Karpas-422 (cell line): ENCODE results near the gene IFNGR1. TPM values are rescaled to one million over a fixed set of nuclear protein-coding genes. Genes with fewer than 3 reads are reported as not detected.

ENCODE experiments used
- DNase-seq: peaks from one replicate; pipeline ENCODE4 v3.0.0-alpha.2; 2015
- H2AFZ ChIP-seq: fragments of 200-600 bp; sonication (generic); 2 replicates; pipeline ENCODE4 v1.6.1; 2014; ENCODE audit warnings: antibody characterized with exemption, low read length, mixed read lengths
- H3K27ac ChIP-seq: fragments of 200-600 bp; sonication (generic); 2 replicates; pipeline ENCODE4 v1.5.1; 2014; ENCODE audit warnings: mild to moderate bottlenecking, low read length, moderate library complexity
- H3K27me3 ChIP-seq: fragments of 200-600 bp; sonication (generic); 2 replicates; pipeline ENCODE4 v1.6.1; 2014; ENCODE audit warnings: low read length, mixed read lengths
- H3K36me3 ChIP-seq: fragments of 200-600 bp; sonication (generic); 2 replicates; pipeline ENCODE4 v1.6.1; 2014; ENCODE audit warnings: low read length, mixed read lengths; ENCODE audit not compliant: insufficient read depth
- H3K4me1 ChIP-seq: fragments of 200-600 bp; sonication (generic); 2 replicates; pipeline ENCODE4 v1.6.1; 2014; ENCODE audit warnings: mild to moderate bottlenecking, low read length, mixed read lengths
- H3K4me2 ChIP-seq: fragments of 200-600 bp; sonication (generic); 2 replicates; pipeline ENCODE4 v1.6.1; 2014; ENCODE audit warnings: low read length, low read depth, mild to moderate bottlenecking; ENCODE audit not compliant: poor library complexity, severe bottlenecking
- H3K4me3 ChIP-seq: fragments of 200-600 bp; sonication (generic); 2 replicates; pipeline ENCODE4 v1.5.1; 2014; ENCODE audit warnings: mild to moderate bottlenecking, antibody characterized with exemption, low read length, mixed read lengths
- H3K79me2 ChIP-seq: fragments of 200-600 bp; sonication (generic); 2 replicates; pipeline ENCODE4 v1.6.1; 2014; ENCODE audit warnings: mild to moderate bottlenecking, low read length, mixed read lengths
- H3K9ac ChIP-seq: fragments of 200-600 bp; sonication (generic); 2 replicates; pipeline ENCODE4 v1.6.0; 2014; ENCODE audit warnings: low read length
- H3K9me2 ChIP-seq: fragments of 200-600 bp; sonication (generic), shearing (Covaris generic); replicated peaks from 2 replicates; pipeline ENCODE4 v1.6.0; 2014; ENCODE audit warnings: mild to moderate bottlenecking, low read length, moderate library complexity; ENCODE audit not compliant: insufficient read depth
- H3K9me3 ChIP-seq: fragments of 300-700, 200-600 bp; sonication (generic); 2 replicates; pipeline ENCODE4 v1.6.1; 2014; ENCODE audit warnings: low read length, mixed read lengths
- H4K20me1 ChIP-seq: fragments of 200-600 bp; sonication (generic); 2 replicates; pipeline ENCODE4 v1.6.1; 2014; ENCODE audit warnings: mild to moderate bottlenecking, antibody characterized with exemption, low read length, low read depth; ENCODE audit not compliant: insufficient read depth
- total RNA-seq: library from RNA; depleted of rRNA; stranded (reverse); fragments of >200 nt; shearing (Covaris generic); gene quantifications from 2 replicates; pipeline ENCODE4 v1.2.3, GENCODE V29; 2014; ENCODE audit warnings: low replicate concordance

Gene IFNGR1
- total RNA-seq, 1 experiment from 2014 or later = 76.9 TPM

- Histone ChIP-seq H3K27ac (no peak overlapping the region), H3K79me2 (0 out of 2 replicates have a peak, but pooled peaks cover under 1% of the 10 kb centered on the region), H3K4me3 (no peak overlapping the region), H3K9me2 (no peaks in the 10 kb centered on the region), H3K4me1 (no peaks in the 10 kb centered on the region), H3K9me3 (no peaks in the 10 kb centered on the region), H3K4me2 (no peak overlapping the region), H3K27me3 (no peaks in the 10 kb centered on the region), H4K20me1 (no peaks in the 10 kb centered on the region), H2AFZ (no peak overlapping the region), H3K36me3 (peaks cover 66% of the 10 kb centered on the region), H3K9ac (no peak overlapping the region)
- no peak for DNase-seq
Observed at GRCh38 chr6:137201006-137201405, 18.2 kb downstream of the IFNGR1 start.

- H3K79me2 ChIP-seq = no peaks in the 10 kb centered on the region
- no peak overlapping the region for H2AFZ ChIP-seq
- H3K4me3 ChIP-seq = no peak overlapping the region
- H3K27ac ChIP-seq = no peak overlapping the region
- no peaks in the 10 kb centered on the region for H4K20me1 ChIP-seq
- no peaks in the 10 kb centered on the region for H3K27me3 ChIP-seq
- no peaks in the 10 kb centered on the region for H3K4me1 ChIP-seq
- H3K4me2 ChIP-seq = no peak overlapping the region
- H3K9ac ChIP-seq = no peak overlapping the region
- no peaks in the 10 kb centered on the region for H3K9me2 ChIP-seq
- H3K9me3 ChIP-seq = no peaks in the 10 kb centered on the region
- DNase-seq = no peak
- H3K36me3 ChIP-seq = peaks cover 59% of the 10 kb centered on the region
Observed at GRCh38 chr6:137200288-137200687, 18.9 kb downstream of the IFNGR1 start.

GRCh38 chr6:137197684-137198645 lies 21.2 kb downstream of the IFNGR1 start:
- H3K9me3 ChIP-seq = no peaks in the 10 kb centered on the region
- H3K27ac ChIP-seq = no peak overlapping the region
- no peaks in the 10 kb centered on the region for H3K79me2 ChIP-seq
- H3K27me3 ChIP-seq = no peaks in the 10 kb centered on the region
- no peak overlapping the region for H3K4me3 ChIP-seq
- H3K4me1 ChIP-seq = no peaks in the 10 kb centered on the region
- peak; percentile 36 for DNase-seq
- H3K4me2 ChIP-seq = no peak overlapping the region
- H3K36me3 ChIP-seq = peaks cover 46% of the 10 kb centered on the region
- H3K9me2 ChIP-seq = no peaks in the 10 kb centered on the region
- no peak overlapping the region for H3K9ac ChIP-seq
- H4K20me1 ChIP-seq = no peaks in the 10 kb centered on the region
- H2AFZ ChIP-seq = no peak overlapping the region

GRCh38 chr6:137193256-137194070 lies 25.7 kb downstream of the IFNGR1 start:
- H4K20me1 ChIP-seq = no peaks in the 10 kb centered on the region
- no peak overlapping the region for H3K9ac ChIP-seq
- H2AFZ ChIP-seq = no peak overlapping the region
- H3K9me3 ChIP-seq = peaks cover 6% of the 10 kb centered on the region
- no peak overlapping the region for H3K4me2 ChIP-seq
- H3K27me3 ChIP-seq = no peaks in the 10 kb centered on the region
- no peaks in the 10 kb centered on the region for H3K4me1 ChIP-seq
- no peak for DNase-seq
- no peak overlapping the region for H3K27ac ChIP-seq
- H3K79me2 ChIP-seq = no peaks in the 10 kb centered on the region
- H3K36me3 ChIP-seq = peaks cover 11% of the 10 kb centered on the region
- H3K4me3 ChIP-seq = no peak overlapping the region
- no peaks in the 10 kb centered on the region for H3K9me2 ChIP-seq

GRCh38 chr6:137192821-137193220 lies 26.4 kb downstream of the IFNGR1 start:
- H3K9ac ChIP-seq = no peak overlapping the region
- H3K36me3 ChIP-seq = peaks cover 5% of the 10 kb centered on the region
- H3K4me3 ChIP-seq = no peak overlapping the region
- H3K4me2 ChIP-seq = no peak overlapping the region
- H2AFZ ChIP-seq = no peak overlapping the region
- H3K9me2 ChIP-seq = no peaks in the 10 kb centered on the region
- H3K27ac ChIP-seq = no peak overlapping the region
- no peaks in the 10 kb centered on the region for H3K27me3 ChIP-seq
- no peaks in the 10 kb centered on the region for H4K20me1 ChIP-seq
- no peaks in the 10 kb centered on the region for H3K4me1 ChIP-seq
- DNase-seq = peak; percentile 29
- H3K9me3 ChIP-seq = peaks cover 12% of the 10 kb centered on the region
- no peaks in the 10 kb centered on the region for H3K79me2 ChIP-seq

GRCh38 chr6:137191670-137192069 lies 27.5 kb downstream of the IFNGR1 start:
- no peaks in the 10 kb centered on the region; the same call in 1 of the 2 replicates for H3K36me3 ChIP-seq
- H3K79me2 ChIP-seq = no peaks in the 10 kb centered on the region
- H3K9me3 ChIP-seq = peaks cover 15% of the 10 kb centered on the region
- no peak overlapping the region for H3K4me3 ChIP-seq
- no peaks in the 10 kb centered on the region for H4K20me1 ChIP-seq
- no peaks in the 10 kb centered on the region for H3K27me3 ChIP-seq
- no peak overlapping the region for H3K4me2 ChIP-seq
- H2AFZ ChIP-seq = no peak overlapping the region
- DNase-seq = no peak
- H3K9ac ChIP-seq = no peak overlapping the region
- H3K4me1 ChIP-seq = no peaks in the 10 kb centered on the region
- no peaks in the 10 kb centered on the region for H3K9me2 ChIP-seq
- H3K27ac ChIP-seq = no peak overlapping the region

GRCh38 chr6:137191236-137191635 lies 27.9 kb downstream of the IFNGR1 start:
- Histone ChIP-seq H3K9ac (no peak overlapping the region), H3K4me1 (no peaks in the 10 kb centered on the region), H3K9me3 (peaks cover 15% of the 10 kb centered on the region), H3K4me2 (no peak overlapping the region), H4K20me1 (no peaks in the 10 kb centered on the region), H2AFZ (no peak overlapping the region), H3K9me2 (no peaks in the 10 kb centered on the region), H3K27me3 (no peaks in the 10 kb centered on the region; the same call in 1 of the 2 replicates), H3K27ac (no peak overlapping the region), H3K4me3 (no peak overlapping the region), H3K36me3 (no peaks in the 10 kb centered on the region), H3K79me2 (no peaks in the 10 kb centered on the region)
- DNase-seq = no peak

GRCh38 chr6:137190583-137191094 lies 28.5 kb downstream of the IFNGR1 start:
- no peak overlapping the region for H3K9ac ChIP-seq
- no peaks in the 10 kb centered on the region for H3K9me2 ChIP-seq
- no peak overlapping the region for H3K4me2 ChIP-seq
- H3K4me3 ChIP-seq = no peak overlapping the region
- H3K79me2 ChIP-seq = no peaks in the 10 kb centered on the region
- DNase-seq = peak; percentile 29
- H3K9me3 ChIP-seq = peaks cover 15% of the 10 kb centered on the region
- no peaks in the 10 kb centered on the region for H3K36me3 ChIP-seq
- no peaks in the 10 kb centered on the region for H4K20me1 ChIP-seq
- H3K27ac ChIP-seq = no peak overlapping the region
- no peak overlapping the region for H2AFZ ChIP-seq
- no peaks in the 10 kb centered on the region for H3K4me1 ChIP-seq
- H3K27me3 ChIP-seq = no peaks in the 10 kb centered on the region; the same call in 1 of the 2 replicates
